NCI-H226 (cell line): Measurements from ENCODE around the gene WIPF3.

Experiments used
- DNase-seq: peaks from one replicate; pipeline ENCODE4 v3.0.0-alpha.2; 2015

WIPF3 gene

GRCh38 chr7:29848941-29849340, 42.6 kb downstream of the WIPF3 start:
- DNase-seq, result no peak

- no peak for DNase-seq
Measured at GRCh38 chr7:29851487-29851886, 45.2 kb downstream of the WIPF3 start.

GRCh38 chr7:29852457-29852856, 46.1 kb downstream of the WIPF3 start:
- no peak for DNase-seq

- DNase-seq, result no peak
Measured at GRCh38 chr7:29853072-29853471, 46.8 kb downstream of the WIPF3 start.

GRCh38 chr7:29853789-29854188, 47.5 kb downstream of the WIPF3 start:
- no peak for DNase-seq

GRCh38 chr7:29854257-29854938, 48.1 kb downstream of the WIPF3 start:
- DNase-seq, result peak; percentile 41

GRCh38 chr7:29857654-29858053, 51.3 kb downstream of the WIPF3 start:
- no peak for DNase-seq

GRCh38 chr7:29858191-29858951, 52.1 kb downstream of the WIPF3 start:
- DNase-seq, result no peak

- no peak for DNase-seq
Measured at GRCh38 chr7:29859104-29859503, 52.8 kb downstream of the WIPF3 start.

GRCh38 chr7:29859524-29860185, 53.3 kb downstream of the WIPF3 start:
- DNase-seq, result no peak

GRCh38 chr7:29860186-29860585, 53.9 kb downstream of the WIPF3 start:
- DNase-seq, result no peak

- DNase-seq, result no peak
Measured at GRCh38 chr7:29861884-29862283, 55.6 kb downstream of the WIPF3 start.

GRCh38 chr7:29864656-29865055, 58.3 kb downstream of the WIPF3 start:
- no peak for DNase-seq

GRCh38 chr7:29865526-29865925, 59.2 kb downstream of the WIPF3 start:
- DNase-seq, result peak; percentile 67

- DNase-seq, result peak; percentile 29
Measured at GRCh38 chr7:29866490-29866930, 60.2 kb downstream of the WIPF3 start.

GRCh38 chr7:29871787-29872398, 65.6 kb downstream of the WIPF3 start:
- no peak for DNase-seq

GRCh38 chr7:29873644-29874294, 67.5 kb downstream of the WIPF3 start:
- DNase-seq, result no peak

- DNase-seq, result no peak
Measured at GRCh38 chr7:29875741-29876140, 69.4 kb downstream of the WIPF3 start.

- DNase-seq, result no peak
Measured at GRCh38 chr7:29877196-29877595, 70.9 kb downstream of the WIPF3 start.

GRCh38 chr7:29878081-29878688, 71.9 kb downstream of the WIPF3 start:
- DNase-seq, result peak; percentile 49

- DNase-seq, result peak; percentile 39
Measured at GRCh38 chr7:29879609-29880008, 73.3 kb downstream of the WIPF3 start.

GRCh38 chr7:29881724-29882123, 75.4 kb downstream of the WIPF3 start:
- DNase-seq, result no peak
